ENCODE measurements around the gene MRPL33. TPM values are rescaled to one million over a fixed set of nuclear protein-coding genes. Genes with fewer than 3 reads are reported as not detected.
A peak's percentile ranks its signal among the peaks of the same experiment; 100 is the strongest.

Gene MRPL33
- total and polyA plus RNA-seq, 2 of the 13 experiments (the other 11 are each of a cell fraction or from before 2014, with no cell fraction given) = 69.7 to 218 TPM

GRCh38 chr2:27737676-27738348, 33.7 kb upstream of the MRPL33 start (continued):
- peak; percentile 25; the same call in 1 of the 2 replicates for TF ChIP-seq HNF1A (IDR thresholded peaks at IDR 0.05; ENCODE audit: low read depth)
- TF ChIP-seq HNF1A (CRISPR knock-in tag; IDR thresholded peaks at IDR 0.05; ENCODE audit: borderline replicate concordance) = no peak
- TF ChIP-seq PRMT3 (CRISPR knock-in tag; IDR thresholded peaks at IDR 0.05; ENCODE audit: borderline replicate concordance, low read depth) = peak; percentile 28; the same call in 1 of the 2 replicates
- TF ChIP-seq DZIP1 (CRISPR knock-in tag; IDR thresholded peaks at IDR 0.05) = no peak
- no peak for TF ChIP-seq SYNCRIP (IDR thresholded peaks at IDR 0.05; ENCODE audit: insufficient read depth, low read depth, low read length)
- no peak for TF ChIP-seq PCBP1 (IDR thresholded peaks at IDR 0.05; ENCODE audit: borderline replicate concordance, low read depth, low read length)
- TF ChIP-seq SP5 (CRISPR knock-in tag; IDR thresholded peaks at IDR 0.05; ENCODE audit: borderline replicate concordance, low read depth) = no peak
- TF ChIP-seq SP4 (CRISPR knock-in tag; IDR thresholded peaks at IDR 0.05) = no peak
- no peak for TF ChIP-seq ZNF556 (CRISPR knock-in tag; IDR thresholded peaks at IDR 0.05; ENCODE audit: borderline replicate concordance)
- TF ChIP-seq DNMT1 (CRISPR knock-in tag; IDR thresholded peaks at IDR 0.05) = no peak
- TF ChIP-seq DMAP1 (CRISPR knock-in tag; IDR thresholded peaks at IDR 0.05) = 0 out of 2 replicates have a peak, but pooled peaks have one; percentile 19
- no peak for TF ChIP-seq KIAA2018 (CRISPR knock-in tag; IDR thresholded peaks at IDR 0.05; ENCODE audit: borderline replicate concordance)
